HG03457 (cell line): ENCODE results near the gene CBX7.

Experiments
- ATAC-seq: cut with Tn5 transposase; IDR thresholded peaks from one replicate; pipeline ENCODE4 v1.9.1; 2021; ENCODE audit warnings: moderate number of reproducible peaks; ENCODE audit not compliant: unreplicated experiment

The CBX7 gene

DNA sequence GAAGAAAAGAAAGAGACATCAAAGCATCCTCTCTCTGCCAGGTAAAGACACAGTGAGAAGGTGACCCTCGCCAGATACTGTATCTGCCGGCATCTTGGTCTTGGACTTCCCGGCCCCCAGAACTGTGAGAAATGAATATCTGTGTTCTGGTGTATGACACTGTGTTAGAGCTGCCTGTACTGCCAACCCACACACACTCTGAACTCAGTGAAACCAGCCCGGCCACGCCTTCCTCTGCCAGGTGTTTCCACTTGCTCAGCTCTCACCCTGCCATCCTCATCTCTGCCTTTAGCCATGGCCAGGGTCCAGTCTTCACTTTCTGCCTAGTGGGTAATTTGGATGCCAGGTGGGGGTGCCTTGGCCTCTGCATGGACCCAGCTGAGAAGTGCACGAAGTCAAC is 24.0 kb downstream of the CBX7 start:
- ATAC-seq: no peak

- ATAC-seq: no peak
These were observed 26.9 kb downstream of the CBX7 start for GRCh38 chr22:39125622-39126021.

GRCh38 chr22:39123751-39124581 is 28.5 kb downstream of the CBX7 start:
- ATAC-seq: no peak

- no peak for ATAC-seq
These were observed 29.6 kb downstream of the CBX7 start for GRCh38 chr22:39122772-39123470.

GRCh38 chr22:39120983-39121382 is 31.5 kb downstream of the CBX7 start:
- no peak for ATAC-seq

DNA sequence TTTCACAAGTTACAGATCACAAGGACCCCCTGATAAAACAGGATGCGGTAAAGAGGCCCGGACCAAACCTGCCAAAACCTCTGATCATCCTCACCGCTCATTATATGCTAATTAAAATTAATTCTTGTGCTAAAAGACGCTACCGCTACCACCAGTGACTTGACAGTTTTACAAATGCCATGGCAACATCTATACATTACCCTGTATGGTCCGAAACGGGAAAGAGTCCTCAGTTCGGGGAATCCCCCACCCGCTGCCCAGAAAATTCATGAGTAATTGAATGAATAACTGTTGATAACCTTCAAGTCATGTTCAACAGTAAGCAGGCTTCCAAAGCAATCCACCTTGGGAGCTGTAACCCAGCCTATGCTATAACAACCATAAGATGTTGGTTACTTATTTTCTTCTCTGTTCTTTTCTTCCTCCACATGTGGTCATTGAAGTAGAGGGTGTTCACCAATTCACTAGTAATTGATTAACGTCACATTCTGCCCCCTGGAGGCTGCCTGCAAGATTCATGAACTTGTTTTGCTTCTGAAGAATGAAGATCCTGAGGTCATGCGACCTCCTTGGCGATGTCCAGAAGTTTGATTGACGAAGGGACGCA is 34.8 kb downstream of the CBX7 start:
- no peak for ATAC-seq

DNA sequence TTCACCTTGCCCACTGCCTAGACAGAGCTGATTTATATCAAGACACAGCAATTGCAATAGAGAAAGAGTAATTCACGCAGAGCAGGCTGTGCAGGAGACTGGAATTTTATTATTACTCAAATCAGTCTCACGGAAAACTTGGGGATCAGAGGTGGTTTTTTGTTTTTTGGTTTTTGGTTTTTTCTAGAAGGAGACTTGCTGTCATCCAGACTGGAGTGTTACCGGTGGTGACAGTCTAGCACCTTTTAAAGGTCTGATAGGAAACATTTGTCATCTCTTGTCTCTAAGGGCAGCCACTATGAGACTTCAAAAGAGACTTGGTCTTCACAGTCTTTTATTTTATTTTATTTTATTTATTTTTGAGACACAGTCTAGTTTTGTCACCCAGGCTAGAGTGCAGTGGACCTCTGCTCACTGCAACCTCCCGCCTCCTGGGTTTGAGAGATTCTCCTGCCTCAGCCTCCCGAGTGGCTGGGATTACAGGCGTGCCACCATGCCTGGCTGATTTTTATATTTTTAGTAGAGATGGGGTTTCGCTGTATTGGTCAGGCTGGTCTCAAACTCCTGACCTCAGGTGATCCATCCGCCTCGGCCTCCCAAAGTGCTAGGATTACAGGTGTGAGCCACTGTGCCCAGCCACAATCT is 36.4 kb downstream of the CBX7 start:
- ATAC-seq: no peak

DNA sequence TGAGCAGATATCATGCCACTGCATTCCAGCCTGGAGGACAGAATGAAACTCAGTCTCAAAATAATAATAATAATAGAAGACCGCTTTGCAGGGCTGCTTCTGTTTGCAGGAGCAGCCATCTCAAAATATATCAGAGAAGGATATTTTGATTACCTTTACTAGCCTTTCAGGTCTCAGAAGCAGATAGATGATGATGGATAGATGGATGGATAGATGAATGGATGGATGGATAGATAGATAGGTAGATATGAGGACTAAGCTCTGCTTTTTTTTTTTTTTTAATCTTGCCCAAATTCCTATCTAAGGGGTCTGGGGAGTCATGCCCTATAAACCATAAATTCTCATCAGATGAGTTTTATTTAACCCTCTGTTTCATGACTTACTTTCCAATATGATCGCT is 36.9 kb downstream of the CBX7 start:
- no peak for ATAC-seq

DNA sequence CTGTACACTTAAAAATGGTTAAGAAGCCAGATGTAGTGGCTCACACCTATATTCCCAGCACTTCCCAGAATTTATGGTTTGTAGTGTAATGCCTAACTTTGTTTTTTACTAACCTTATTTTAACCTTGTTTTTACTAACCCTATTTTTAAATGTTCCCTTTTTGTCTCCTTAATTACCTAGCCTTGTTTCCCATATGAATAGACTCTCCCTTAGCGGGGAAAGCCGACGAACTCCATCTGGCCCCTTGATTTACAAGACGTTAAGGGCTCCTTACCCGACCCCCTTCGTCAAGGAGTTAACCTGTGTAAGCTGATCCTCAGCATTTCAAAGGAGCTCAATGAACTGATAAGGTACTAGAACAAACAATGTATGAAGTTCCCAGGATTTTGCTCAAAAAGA is 38.4 kb downstream of the CBX7 start:
- ATAC-seq: no peak

DNA sequence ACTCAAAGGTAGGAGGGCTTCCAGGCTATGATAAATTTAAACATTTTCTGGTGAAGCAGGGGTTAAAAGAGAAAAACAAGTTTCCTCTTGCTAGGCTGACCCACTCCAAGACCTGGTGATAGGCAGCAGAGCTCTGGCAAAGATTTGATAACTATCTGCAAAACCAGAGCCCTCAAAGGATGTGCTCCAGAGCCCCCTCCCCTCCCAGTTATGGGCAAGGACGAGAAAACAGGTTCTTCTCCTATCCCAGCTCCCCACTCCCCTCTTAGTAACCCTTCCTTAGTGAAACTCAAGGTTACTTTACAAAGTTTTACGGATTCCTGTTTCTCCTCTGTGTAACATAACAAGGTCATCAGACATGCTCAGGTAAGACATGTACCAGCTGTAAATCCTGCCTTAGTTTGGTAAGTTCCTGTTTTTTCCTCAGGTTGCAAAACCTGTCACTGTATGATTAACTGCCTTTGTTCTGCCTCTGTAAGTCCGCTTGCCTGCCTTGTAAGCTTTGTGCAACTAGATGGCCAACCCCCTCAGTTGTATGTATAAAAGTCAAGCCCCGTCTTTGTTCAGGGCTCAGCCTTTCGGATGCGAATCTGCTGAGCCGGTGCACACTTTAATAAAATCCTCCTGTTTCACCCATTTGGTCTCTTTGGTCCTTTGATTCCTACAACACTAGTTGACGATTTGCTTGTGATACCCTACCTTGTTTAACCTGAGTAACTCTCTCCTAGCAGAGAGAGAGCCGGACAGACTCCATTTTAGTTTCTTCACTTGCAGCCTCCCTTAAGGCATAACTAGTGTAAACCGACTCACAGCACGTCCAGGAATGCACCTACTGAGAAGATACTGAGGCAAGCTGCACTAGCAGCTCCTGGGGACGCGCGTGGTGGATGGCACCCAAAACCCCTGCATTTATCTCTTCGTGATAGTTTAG is 41.6 kb downstream of the CBX7 start:
- ATAC-seq: no peak

GRCh38 chr22:39109361-39109760 is 43.1 kb downstream of the CBX7 start:
- ATAC-seq: no peak

- no peak for ATAC-seq
These were observed 44.0 kb downstream of the CBX7 start for GRCh38 chr22:39108487-39108886.

DNA sequence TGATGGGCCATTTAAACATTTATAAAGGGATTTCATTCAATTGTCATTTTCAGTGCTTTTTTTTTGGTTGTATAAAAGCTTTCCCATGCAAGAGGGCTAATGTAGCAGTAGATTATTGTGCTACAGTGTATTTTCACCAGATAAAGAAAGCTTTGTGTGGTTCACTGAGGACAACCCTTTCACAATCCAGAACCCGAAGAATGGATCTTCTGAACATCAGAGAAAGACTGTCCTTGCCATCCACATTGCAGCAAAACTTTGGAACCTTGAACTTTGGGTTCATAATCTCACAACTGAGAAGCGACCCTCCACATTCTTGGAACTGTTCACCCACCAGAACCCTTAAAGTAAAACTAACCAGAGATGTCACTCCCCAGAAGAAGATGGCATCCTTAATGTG is 46.2 kb downstream of the CBX7 start:
- no peak for ATAC-seq

- no peak for ATAC-seq
These were observed 49.0 kb downstream of the CBX7 start for GRCh38 chr22:39103431-39103830.

- ATAC-seq: no peak
These were observed 51.3 kb downstream of the CBX7 start for GRCh38 chr22:39101226-39101625.

GRCh38 chr22:39098576-39098975 is 53.9 kb downstream of the CBX7 start:
- ATAC-seq: no peak

GRCh38 chr22:39098026-39098425 is 54.5 kb downstream of the CBX7 start:
- ATAC-seq: no peak

GRCh38 chr22:39097098-39098020 is 55.1 kb downstream of the CBX7 start, which contains the start of gene APOBEC3H:
Gene APOBEC3H, plus strand, starts transcription at chr22:39097244. Its CDS starts 3,035 bp downstream, at chr22:39100279.
- ATAC-seq: no peak

DNA sequence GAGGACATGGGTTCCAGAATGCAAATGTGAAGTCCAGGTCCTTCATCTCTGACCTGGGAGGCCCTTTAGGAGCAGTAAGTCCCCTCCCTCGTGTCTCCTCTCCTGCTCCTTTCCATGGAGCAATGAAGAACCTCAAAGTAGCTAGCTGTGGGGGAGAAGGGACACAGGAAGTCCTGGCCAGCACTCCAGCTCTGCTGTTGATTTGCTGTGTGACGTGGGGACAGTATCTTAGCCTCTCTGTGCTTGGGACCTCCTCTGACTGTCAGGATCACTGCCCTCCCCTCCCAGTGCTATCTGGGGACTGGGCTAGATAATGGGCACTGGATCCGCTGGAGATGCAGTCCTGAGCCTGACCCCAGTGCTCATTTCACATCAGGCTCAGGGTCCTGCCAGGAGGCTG is 56.5 kb downstream of the CBX7 start:
- ATAC-seq: no peak
